ENCODE data around the gene PLA2R1. TPM values are rescaled to one million over a fixed set of nuclear protein-coding genes. Genes with fewer than 3 reads are reported as not detected.
A peak's percentile ranks its signal among the peaks of the same experiment; 100 is the strongest.

The PLA2R1 gene
- total RNA-seq, 1 donor from 2014 or later: 9.0 TPM

- no peak for TF ChIP-seq CTCF (IDR thresholded peaks at IDR 0.05)
- intact Hi-C loops (cut with DNase I): no loop called here
- no peak for DNase-seq
Measured at GRCh38 chr2:160105366-160105765, 43.0 kb upstream of the PLA2R1 start.

GRCh38 chr2:160104115-160104514 is 41.7 kb upstream of the PLA2R1 start:
- Histone ChIP-seq H3K27ac (no peak overlapping the region), H3K4me3 (no peak overlapping the region), H3K9me3 (no peaks in the 10 kb centered on the region), H3K36me3 (peaks cover 6% of the 10 kb centered on the region), H3K4me1 (no peaks in the 10 kb centered on the region), H3K27me3 (no peaks in the 10 kb centered on the region)
- ATAC-seq (no peak), DNase-seq (no peak)
- intact Hi-C loops (cut with DNase I): no loop called here
- TF ChIP-seq CTCF (IDR thresholded peaks at IDR 0.05): no peak

More at GRCh38 chr2:160105366-160105765, 43.0 kb upstream of the PLA2R1 start:
- Histone ChIP-seq H3K4me3 (no peak overlapping the region), H3K36me3 (peaks cover 6% of the 10 kb centered on the region), H3K27me3 (no peaks in the 10 kb centered on the region), H3K27ac (no peak overlapping the region), H3K4me1 (no peaks in the 10 kb centered on the region), H3K9me3 (no peaks in the 10 kb centered on the region)
- no peak for ATAC-seq

- TF ChIP-seq CTCF (IDR thresholded peaks at IDR 0.05): no peak
- intact Hi-C loops (cut with DNase I): no loop called here
- Histone ChIP-seq H3K9me3 (no peaks in the 10 kb centered on the region), H3K4me1 (no peaks in the 10 kb centered on the region), H3K4me3 (no peak overlapping the region), H3K27ac (no peak overlapping the region), H3K27me3 (no peaks in the 10 kb centered on the region), H3K36me3 (no peaks in the 10 kb centered on the region)
- ATAC-seq: peak; percentile 60
- no peak for DNase-seq
Measured at GRCh38 chr2:160097326-160097725, 34.9 kb upstream of the PLA2R1 start.

GRCh38 chr2:160096409-160096808 is 34.0 kb upstream of the PLA2R1 start:
- no peak for TF ChIP-seq CTCF (IDR thresholded peaks at IDR 0.05)
- no peaks in the 10 kb centered on the region for H3K36me3 ChIP-seq
- no peaks in the 10 kb centered on the region for H3K27me3 ChIP-seq
- no peak for DNase-seq
- intact Hi-C loops (cut with DNase I): no loop called here
- no peak overlapping the region for H3K27ac ChIP-seq
- peak; percentile 85 for ATAC-seq
- no peak overlapping the region for H3K4me3 ChIP-seq
- no peaks in the 10 kb centered on the region for H3K4me1 ChIP-seq
- no peaks in the 10 kb centered on the region for H3K9me3 ChIP-seq

GRCh38 chr2:160092445-160092844 is 30.0 kb upstream of the PLA2R1 start:
- Histone ChIP-seq H3K4me1 (no peaks in the 10 kb centered on the region), H3K4me3 (no peak overlapping the region), H3K27me3 (no peaks in the 10 kb centered on the region), H3K9me3 (peaks cover 20% of the 10 kb centered on the region), H3K36me3 (no peaks in the 10 kb centered on the region), H3K27ac (no peak overlapping the region)
- no peak for ATAC-seq
- intact Hi-C loops (cut with DNase I): no loop called here
- TF ChIP-seq CTCF (IDR thresholded peaks at IDR 0.05): no peak
- DNase-seq: no peak

GRCh38 chr2:160091381-160091780 is 29.0 kb upstream of the PLA2R1 start:
- Histone ChIP-seq H3K9me3 (peaks cover 29% of the 10 kb centered on the region), H3K36me3 (no peaks in the 10 kb centered on the region), H3K4me1 (no peaks in the 10 kb centered on the region), H3K27ac (no peak overlapping the region), H3K4me3 (no peak overlapping the region), H3K27me3 (no peaks in the 10 kb centered on the region)
- intact Hi-C loops (cut with DNase I): no loop called here
- no peak for DNase-seq
- TF ChIP-seq CTCF (IDR thresholded peaks at IDR 0.05): no peak
- no peak for ATAC-seq

All from upper lobe of right lung (tissue), 1 donor.